ENCODE data around the gene SHROOM3. TPM values are rescaled to one million over a fixed set of nuclear protein-coding genes. Genes with fewer than 3 reads are reported as not detected.

Gene SHROOM3
- total and polyA plus RNA-seq, 8 donors, result 6.1 to 212 (median 77.6) TPM

- no peak overlapping the region for H3K27ac ChIP-seq
- H3K4me3 ChIP-seq, result no peak overlapping the region
- intact Hi-C loops (cut with DNase I; ENCODE audit: low total_unique reads), result loop anchor here (10.0 kb wide), 1 partner anchor 239 kb away; no protein-coding TSS in a partner anchor
- WGBS, 5 donors, result 57 to 76% (median 69%) methylated on average over 2 of the region's 2 CpGs
- no peaks in the 10 kb centered on the region for H3K36me3 ChIP-seq
- no peaks in the 10 kb centered on the region for H3K9me3 ChIP-seq
- H3K27me3 ChIP-seq, result no peaks in the 10 kb centered on the region
- TF ChIP-seq POLR2AphosphoS5 (IDR thresholded peaks at IDR 0.05) (no peak), POLR2A (IDR thresholded peaks at IDR 0.05) (no peak), EP300 (IDR thresholded peaks at IDR 0.05) (no peak), CTCF (IDR thresholded peaks at IDR 0.05) (no peak)
- no peak for DNase-seq
- H3K4me1 ChIP-seq, result peaks cover 0 to 18% (median 7%) of the 10 kb centered on the region in 4 donors
Measured at GRCh38 chr4:76515975-76516843, 81.2 kb downstream of the SHROOM3 start.

- no peak for DNase-seq
- Histone ChIP-seq H3K9me3 (peaks cover 0 to 5% (median 2%) of the 10 kb centered on the region in 4 donors), H3K36me3 (no peaks in the 10 kb centered on the region), H3K27me3 (no peaks in the 10 kb centered on the region), H3K4me3 (no peak overlapping the region), H3K27ac (no peak overlapping the region), H3K4me1 (peaks cover 0 to 4% (median 1%) of the 10 kb centered on the region in 4 donors)
- TF ChIP-seq EP300 (IDR thresholded peaks at IDR 0.05) (no peak), POLR2AphosphoS5 (IDR thresholded peaks at IDR 0.05) (no peak), POLR2A (IDR thresholded peaks at IDR 0.05) (no peak), CTCF (IDR thresholded peaks at IDR 0.05) (no peak)
- WGBS, 5 donors, result 62 to 89% (median 73%) methylated on average over 1 of the region's 1 CpG
- intact Hi-C loops (cut with DNase I; ENCODE audit: low total_unique reads), result loop anchor here (10.0 kb wide), 1 partner anchor 237 kb away; no protein-coding TSS in a partner anchor
Measured at GRCh38 chr4:76518241-76518640, 83.2 kb downstream of the SHROOM3 start.

GRCh38 chr4:76523593-76523992 is 88.6 kb downstream of the SHROOM3 start:
- no peak for TF ChIP-seq CTCF (IDR thresholded peaks at IDR 0.05)
- WGBS, 5 donors, result 52 to 70% (median 64%) methylated on average over 6 of the region's 6 CpGs

GRCh38 chr4:76525751-76526150 is 90.7 kb downstream of the SHROOM3 start:
- no peak for DNase-seq
- intact Hi-C loops (cut with DNase I; ENCODE audit: low total_unique reads), result no loop called here
- Histone ChIP-seq H3K27ac (peak overlapping the region; percentile 32 to 74 (median 71)), H3K4me3 (no peak overlapping the region), H3K4me1 (peaks cover 0 to 20% (median 18%) of the 10 kb centered on the region in 4 donors), H3K9me3 (peaks cover 0 to 5% (median 2%) of the 10 kb centered on the region in 4 donors), H3K36me3 (no peaks in the 10 kb centered on the region), H3K27me3 (no peaks in the 10 kb centered on the region)
- TF ChIP-seq POLR2AphosphoS5 (IDR thresholded peaks at IDR 0.05), result no peak
- no peak for TF ChIP-seq CTCF (IDR thresholded peaks at IDR 0.05)
- no peak for TF ChIP-seq EP300 (IDR thresholded peaks at IDR 0.05)
- TF ChIP-seq POLR2A (IDR thresholded peaks at IDR 0.05), result no peak
- 76 to 86% (median 82%) methylated on average over 4 of the region's 4 CpGs for WGBS, 5 donors

More at GRCh38 chr4:76523593-76523992, 88.6 kb downstream of the SHROOM3 start:
- Histone ChIP-seq H3K9me3 (peaks cover 0 to 5% (median 2%) of the 10 kb centered on the region in 4 donors), H3K4me3 (no peak overlapping the region), H3K27ac (no peak overlapping the region), H3K4me1 (peaks cover 0 to 20% (median 18%) of the 10 kb centered on the region in 4 donors), H3K27me3 (no peaks in the 10 kb centered on the region), H3K36me3 (no peaks in the 10 kb centered on the region)
- DNase-seq, result peak in 1 of 2 donors; percentile 45
- intact Hi-C loops (cut with DNase I; ENCODE audit: low total_unique reads), result no loop called here

Data from stomach (tissue), 9 donors.